ENCODE measurements around the gene EXOC2.

The EXOC2 gene

GRCh38 chr6:456358-456867 is 236.5 kb downstream of the EXOC2 start:
- no peak for DNase-seq

GRCh38 chr6:455835-456234 is 237.1 kb downstream of the EXOC2 start:
- no peak for DNase-seq

- DNase-seq, result no peak
These were observed 237.8 kb downstream of the EXOC2 start for GRCh38 chr6:455006-455585.

DNA sequence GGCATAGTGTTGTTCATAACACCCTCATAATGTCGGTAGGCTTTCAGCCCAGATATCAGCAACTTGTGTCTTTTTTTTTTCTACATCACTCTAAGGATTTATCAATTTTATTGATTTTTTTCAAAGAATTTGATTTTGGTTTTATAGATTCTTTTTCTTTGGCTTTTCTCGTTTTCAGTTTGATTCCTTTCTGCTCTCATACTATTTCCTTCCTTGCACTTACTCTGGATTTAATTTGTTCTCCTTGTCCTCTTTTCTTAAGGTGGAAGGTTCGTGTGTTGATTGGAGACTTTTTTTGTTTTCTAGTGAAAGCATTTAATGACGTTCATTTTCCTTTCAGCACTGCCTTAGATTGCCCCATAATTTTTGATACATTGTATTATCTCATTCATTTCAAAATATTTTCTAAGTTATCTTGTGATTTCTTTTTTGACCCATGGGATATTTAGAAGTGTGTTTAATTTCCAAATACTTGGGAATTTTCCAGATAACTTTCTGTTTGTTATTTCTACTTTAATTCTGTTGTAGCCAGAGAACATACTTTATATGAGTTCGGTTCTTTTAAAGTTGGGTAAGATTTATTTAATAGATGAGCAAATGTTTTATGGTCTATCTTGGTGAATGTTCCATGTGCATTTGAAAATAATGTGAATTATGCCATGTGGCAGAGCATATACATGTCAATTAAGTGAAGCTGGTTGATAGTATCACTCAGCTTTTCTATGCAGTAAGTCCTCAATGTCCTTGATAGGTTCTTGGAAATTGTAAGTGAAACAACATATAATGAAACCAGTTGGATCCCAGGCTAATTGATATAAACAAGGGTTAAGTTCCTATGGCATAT is 238.6 kb downstream of the EXOC2 start:
- DNase-seq, result no peak

- no peak for DNase-seq
These were observed 239.8 kb downstream of the EXOC2 start for GRCh38 chr6:453152-453551.

DNA sequence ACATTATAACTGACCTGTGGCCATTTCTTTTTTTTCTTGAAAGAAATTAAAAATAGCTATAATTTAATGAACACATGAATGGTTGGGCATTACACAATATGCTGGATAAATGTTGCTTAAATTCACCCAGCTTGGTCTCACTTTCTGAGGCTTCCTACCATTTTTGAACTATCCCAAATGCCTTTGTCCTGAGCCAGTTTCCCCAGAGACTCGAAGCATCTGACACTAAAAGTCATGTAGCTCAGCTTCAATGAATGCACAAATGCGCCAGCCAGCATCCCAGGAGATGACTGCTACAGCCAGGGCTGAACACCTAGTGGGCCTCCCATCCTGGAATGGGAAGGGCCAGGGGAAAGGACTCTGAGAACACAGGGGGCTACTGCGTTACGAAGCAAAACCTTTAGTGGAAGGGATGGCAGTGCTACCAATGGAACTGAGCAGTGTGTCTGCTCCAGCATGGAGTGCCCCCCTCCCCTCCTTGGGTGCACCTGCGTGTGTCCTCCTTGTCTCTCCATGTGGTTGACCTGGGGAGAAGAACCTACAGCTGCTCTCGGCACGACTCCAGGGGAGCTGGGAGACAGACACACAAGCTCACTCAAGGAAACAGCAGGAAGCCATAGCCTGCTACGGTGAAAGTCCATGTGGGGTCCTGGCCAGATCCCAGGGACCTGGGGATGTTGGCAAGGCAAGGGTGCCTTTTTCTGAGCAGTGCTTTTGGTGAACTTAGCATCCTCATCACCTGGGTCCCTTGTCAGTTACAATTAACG is 240.5 kb downstream of the EXOC2 start:
- no peak for DNase-seq

GRCh38 chr6:451847-452246 is 241.1 kb downstream of the EXOC2 start:
- DNase-seq, result no peak

DNA sequence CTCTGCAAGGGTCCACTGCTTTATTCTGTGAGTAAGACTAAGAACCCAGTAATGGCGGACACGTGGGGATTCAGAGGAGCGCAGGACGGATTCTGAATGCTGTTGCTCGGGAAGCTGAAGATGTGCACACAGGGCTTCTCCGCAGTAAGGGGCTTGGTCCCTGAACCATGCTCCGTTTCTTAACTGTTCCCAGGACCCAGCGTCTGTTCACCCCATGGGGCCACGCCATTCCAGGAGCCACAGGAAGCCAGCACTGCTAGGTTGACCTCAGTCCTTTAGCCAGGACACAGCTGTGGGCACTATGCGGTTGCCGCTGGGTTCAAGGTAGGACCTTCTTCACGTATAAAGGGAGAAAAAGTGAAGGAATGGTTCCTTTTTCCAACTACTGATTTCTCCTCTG is 241.6 kb downstream of the EXOC2 start:
- no peak for DNase-seq

DNA sequence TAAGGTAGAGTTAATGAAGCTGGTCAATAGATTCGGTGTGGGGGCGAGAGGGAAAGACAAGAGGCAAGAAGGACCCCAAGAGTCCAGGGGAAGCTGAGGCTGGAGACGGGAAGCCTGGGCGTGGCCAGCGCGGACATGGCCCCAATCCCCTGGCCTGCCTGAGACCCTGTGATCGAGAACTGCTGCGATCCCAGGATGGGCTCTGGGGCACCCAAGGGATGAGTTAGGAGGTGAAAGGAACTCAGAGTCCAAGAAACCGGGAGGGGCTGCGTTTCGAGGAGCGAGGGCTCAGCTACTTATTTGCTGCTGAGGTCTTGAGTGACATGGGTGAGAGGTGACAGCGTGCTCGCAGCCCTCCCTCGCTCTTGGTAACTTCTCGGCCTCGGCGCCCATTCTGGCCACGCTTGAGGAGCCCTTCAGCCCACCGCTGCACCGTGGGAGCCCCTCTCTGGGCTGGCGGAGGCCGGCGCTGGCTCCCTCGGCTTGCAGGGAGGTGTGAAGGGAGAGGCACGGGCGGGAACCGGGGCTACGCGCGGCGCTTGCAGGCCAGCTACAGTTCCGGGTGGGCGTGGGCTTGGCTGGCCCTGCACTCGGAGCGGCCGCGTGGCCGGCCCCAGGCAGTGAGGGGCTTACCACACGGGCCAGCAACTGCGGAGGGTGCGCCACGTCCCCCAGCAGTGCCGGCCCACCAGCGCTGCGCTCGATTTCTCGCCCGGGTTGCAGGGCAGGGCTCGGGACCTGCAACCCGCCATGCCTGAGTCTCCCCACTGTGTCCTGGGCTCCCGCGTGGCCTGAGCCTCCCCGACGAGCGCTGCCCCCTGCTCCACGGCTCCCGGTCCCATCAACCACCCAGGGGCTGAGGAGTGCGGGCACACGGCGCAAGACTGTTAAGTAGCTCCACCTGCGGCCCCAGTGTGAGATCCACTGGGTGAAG is 243.2 kb downstream of the EXOC2 start:
- no peak for DNase-seq

- no peak for DNase-seq
These were observed 243.9 kb downstream of the EXOC2 start for GRCh38 chr6:449057-449430.

DNA sequence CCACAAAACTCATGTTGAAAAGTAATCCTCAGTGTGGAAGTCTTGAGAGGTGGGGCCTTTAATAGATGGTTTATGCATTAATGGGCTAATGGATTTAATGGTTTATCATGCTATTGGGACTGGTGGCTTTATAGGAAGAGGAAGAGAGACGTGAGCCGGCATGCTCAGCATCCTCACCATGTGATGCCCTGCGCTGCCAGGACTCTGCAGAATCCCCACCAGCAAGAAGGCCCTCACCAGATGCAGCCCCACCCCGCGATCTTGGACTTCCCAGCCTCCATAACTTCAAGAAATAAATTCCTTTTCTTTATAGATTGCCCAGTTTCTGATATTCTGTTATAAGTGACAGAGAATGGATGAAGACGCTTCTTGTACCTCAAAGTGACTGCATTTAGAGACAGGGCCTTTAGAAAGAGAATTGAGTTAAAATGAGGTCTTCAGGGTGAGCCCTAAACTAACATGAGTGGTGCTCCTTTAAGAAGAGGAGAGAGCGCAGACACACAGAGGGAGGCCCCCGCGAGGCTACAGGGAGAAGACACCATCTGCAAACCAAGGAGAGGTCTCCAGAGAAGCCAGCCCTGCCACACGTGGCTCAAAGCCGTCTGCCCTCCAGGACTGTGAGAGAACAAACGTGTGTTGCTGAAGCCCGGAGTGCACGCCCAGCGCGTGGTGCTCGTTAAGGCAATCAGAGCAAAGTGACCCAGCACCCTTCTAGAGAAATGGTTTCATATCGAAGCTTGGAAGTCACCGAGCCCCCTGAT is 244.5 kb downstream of the EXOC2 start:
- DNase-seq, result no peak

GRCh38 chr6:447381-448165 is 245.4 kb downstream of the EXOC2 start:
- DNase-seq, result no peak

- DNase-seq, result no peak
These were observed 246.2 kb downstream of the EXOC2 start for GRCh38 chr6:446418-447366.

- DNase-seq, result no peak
These were observed 247.1 kb downstream of the EXOC2 start for GRCh38 chr6:445571-446417.

DNA sequence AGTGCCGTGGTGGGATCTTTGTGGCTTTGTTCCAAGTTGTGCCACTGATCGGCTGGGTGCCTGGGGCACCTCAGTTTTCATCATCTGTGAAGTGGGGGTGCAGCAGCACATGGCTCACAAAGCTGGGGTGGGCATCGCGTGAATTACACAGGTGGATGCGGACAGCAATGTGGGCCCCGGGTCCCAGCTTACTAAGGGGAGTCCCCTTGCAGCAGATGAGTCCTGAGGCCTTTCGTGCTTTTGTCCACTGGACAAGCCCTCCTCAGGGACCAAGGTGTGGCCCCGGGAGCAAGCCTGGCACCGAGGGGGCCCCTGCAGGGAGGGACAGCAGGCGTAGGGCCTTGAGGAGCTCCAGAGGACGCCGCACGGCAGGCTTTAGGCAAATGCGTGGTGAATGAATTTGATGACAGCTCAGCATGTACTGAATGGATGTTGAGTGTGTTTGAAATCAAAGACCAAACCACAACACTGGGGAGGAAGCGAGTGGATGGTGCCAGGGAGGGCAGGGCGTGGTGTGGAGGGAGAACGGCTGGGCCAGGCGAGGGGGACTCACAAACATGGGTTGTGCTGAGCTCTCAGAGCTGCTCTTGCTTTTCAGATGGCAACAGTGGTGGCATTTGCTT is 248.2 kb downstream of the EXOC2 start:
- DNase-seq, result no peak

GRCh38 chr6:443621-444159 is 249.2 kb downstream of the EXOC2 start:
- no peak for DNase-seq

- no peak for DNase-seq
These were observed 251.6 kb downstream of the EXOC2 start for GRCh38 chr6:441126-441920.

All from NCI-H1930 (cell line).